SK-N-SH (cell line): ENCODE measurements around the gene SCAMP3. TPM values are rescaled to one million over a fixed set of nuclear protein-coding genes. Genes with fewer than 3 reads are reported as not detected.
"Not testable (repeated sequence)": the region's sequence is repeated elsewhere in the genome, so short reads cannot be mapped to it uniquely, and the experiment has no call there.

Experiments
- CTCF ChIA-PET: fragments of 300-600, 350-600 bp; formaldehyde crosslinking; extraction: SDS; loops from one replicate; lab custom pipeline; 2021; lab: Yijun Ruan, JAX
- POLR2A ChIA-PET: fragments of 350-600 bp; sonication (Branson Sonifier 250); formaldehyde crosslinking; extraction: SDS; loops from one replicate; lab custom pipeline; 2020; ENCODE audit warnings: antibody characterized with exemption, inconsistent platforms; lab: Yijun Ruan, JAX
- DNase-seq: peaks from one replicate; pipeline ENCODE4 v3.0.0; 2012
- H2AFZ ChIP-seq: fragments of 200-600 bp; sonication (generic); 2 replicates; pipeline ENCODE4 v1.8.1; 2016; ENCODE audit warnings: antibody characterized with exemption, mild to moderate bottlenecking, low read depth
- H3F3A ChIP-seq: fragments of 200-600 bp; sonication (generic); replicated peaks from 2 replicates; pipeline ENCODE3; 2016; ENCODE audit warnings: antibody characterized with exemption, mild to moderate bottlenecking; ENCODE audit not compliant: insufficient read depth
- H3K27ac ChIP-seq, 2 experiments: fragments of 200-500 bp in 1 of 2; fragments of 200-600 bp in 1 of 2; sonication (Bioruptor generic) in 1 of 2; sonication (generic), shearing (Covaris generic) in 1 of 2; 2 replicates each; pipeline versions ENCODE4 v1.5.1 to v1.6.1; 2014 to 2016; ENCODE audit warnings: low read depth in 2 of 2, inconsistent platforms in 1 of 2, low read length in 1 of 2, mild to moderate bottlenecking in 1 of 2, mixed read lengths in 1 of 2
- H3K27me3 ChIP-seq: fragments of 200-600 bp; sonication (generic), shearing (Covaris generic); 2 replicates; pipeline ENCODE4 v1.6.1; 2016; ENCODE audit warnings: mixed run types; ENCODE audit not compliant: insufficient read depth
- H3K36me3 ChIP-seq, 2 experiments: fragments of 200-500 bp in 1 of 2; fragments of 200-600 bp in 1 of 2; sonication (Bioruptor generic) in 1 of 2; sonication (generic) in 1 of 2; replicated peaks in 1 of 2; 2 replicates each; pipeline versions ENCODE3 to v1.5.1; 2014 to 2016; ENCODE audit warnings: low read length in 1 of 2, mild to moderate bottlenecking in 1 of 2; ENCODE audit not compliant: insufficient read depth in 2 of 2, control insufficient read depth in 1 of 2
- H3K4me1 ChIP-seq, 2 experiments: fragments of 200-500 bp in 1 of 2; fragments of 200-600 bp in 1 of 2; sonication (Bioruptor generic) in 1 of 2; sonication (generic), shearing (Covaris generic) in 1 of 2; 2 replicates each; pipeline versions ENCODE4 v1.5.1 to v1.6.1; 2014 to 2016; ENCODE audit warnings: low read depth in 1 of 2, low read length in 1 of 2, mixed run types in 1 of 2; ENCODE audit not compliant: insufficient read depth in 2 of 2, control insufficient read depth in 1 of 2
- H3K4me2 ChIP-seq: fragments of 200-600 bp; sonication (generic), shearing (Covaris generic); 2 replicates; pipeline ENCODE4 v1.6.1; 2017; ENCODE audit warnings: mixed run types
- H3K4me3 ChIP-seq, 2 experiments: fragments of 200-500 bp in 1 of 2; fragments of 200-600 bp in 1 of 2; sonication (Bioruptor generic) in 1 of 2; sonication (generic), shearing (Covaris generic) in 1 of 2; 2 replicates each; pipeline versions ENCODE4 v1.5.1 to v1.8.1; 2014 to 2016; ENCODE audit warnings: low read depth in 2 of 2, inconsistent platforms in 1 of 2, low read length in 1 of 2, mild to moderate bottlenecking in 1 of 2, mixed read lengths in 1 of 2, moderate library complexity in 1 of 2
- H3K79me2 ChIP-seq: fragments of 200-600 bp; sonication (generic); 2 replicates; pipeline ENCODE4 v1.8.1; 2017; ENCODE audit warnings: mild to moderate bottlenecking; ENCODE audit not compliant: insufficient read depth
- H3K9ac ChIP-seq: fragments of 200-600 bp; sonication (generic); 2 replicates; pipeline ENCODE4 v1.6.1; 2017; ENCODE audit warnings: mixed run types
- H3K9me2 ChIP-seq: fragments of 200-600 bp; sonication (generic); 2 replicates; pipeline ENCODE4 v1.6.1; 2017; ENCODE audit warnings: mixed run types
- H3K9me3 ChIP-seq: fragments of 200-600 bp; sonication (generic); 2 replicates; pipeline ENCODE4 v1.6.1; 2017; ENCODE audit warnings: mixed run types, mild to moderate bottlenecking, moderate library complexity
- H4K20me1 ChIP-seq: fragments of 200-600 bp; sonication (generic); 2 replicates; pipeline ENCODE4 v1.6.1; 2017; ENCODE audit warnings: mild to moderate bottlenecking, mixed run types; ENCODE audit not compliant: insufficient read depth
- FOXJ3 ChIP-seq: sonication (generic); formaldehyde crosslinking; IDR thresholded peaks from 2 replicates; pipeline ENCODE4 v1.5.1; 2020; ENCODE audit warnings: mild to moderate bottlenecking, missing genetic modification reagents
- MXI1 ChIP-seq: IDR thresholded peaks from 2 replicates; pipeline ENCODE4 v1.6.1; 2012; ENCODE audit warnings: mild to moderate bottlenecking, low read depth, low read length, improper control_type of control experiment
- POLR2AphosphoS5 ChIP-seq: IDR thresholded peaks from 2 replicates; pipeline ENCODE4 v1.6.1; 2012; ENCODE audit warnings: low read depth, low read length
- WGBS: methylation state at CpG from one replicate; pipeline ENCODE4 v1.1.6; 2017; ENCODE audit warnings: low lambda C conversion rate; 5-methylcytosine and 5-hydroxymethylcytosine counted together
- polyA plus RNA-seq, 3 experiments: library from polyadenylated mRNA; depleted of rRNA; stranded (reverse); fragments of >200 nt; gene quantifications; 2 replicates each; pipeline ENCODE4 v1.2.3, GENCODE V29; 2012
- TF ChIP-seq, protein P1 (sequence below): fragments of 150-350 bp; IDR thresholded peaks from 2 replicates; pipeline ENCODE4 v1.6.1; 2016; ENCODE audit warnings: mild to moderate bottlenecking, low read depth, low read length
- TF ChIP-seq, protein P2 (sequence below): fragments of 200-600 bp; sonication (generic); IDR thresholded peaks from 2 replicates; pipeline ENCODE4 v1.6.1; 2017; ENCODE audit warnings: antibody characterized with exemption, mild to moderate bottlenecking, moderate library complexity

SCAMP3 gene
- polyA plus RNA-seq, 1 of the 3 experiments (the other 2 are of a cell fraction), result 193 TPM

DNA sequence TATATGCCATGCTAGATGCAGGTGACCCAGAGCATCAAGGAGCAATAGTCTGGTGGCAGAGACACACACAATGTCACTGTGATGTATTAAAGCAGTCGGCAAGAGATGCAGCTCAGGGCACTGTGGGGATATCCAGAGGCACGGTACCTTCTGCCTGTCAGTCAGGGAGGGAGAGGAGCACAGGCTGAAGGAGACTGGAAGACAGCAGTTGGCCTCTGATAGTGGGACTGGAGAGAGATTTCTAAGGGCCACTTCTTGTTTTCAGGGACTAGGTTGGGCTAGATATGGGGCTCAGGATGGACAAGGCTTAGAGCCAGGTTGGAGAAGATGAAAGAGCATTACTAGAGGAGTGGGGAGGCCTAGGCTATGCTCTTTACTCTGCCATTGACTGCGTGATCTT is 30.9 kb downstream of the SCAMP3 start:
- H3K27ac ChIP-seq, result peak overlapping the region in 1 of 2 experiments; percentile 28; a peak in 1 of 4 replicates
- H3F3A ChIP-seq, H3K9me3 ChIP-seq, H4K20me1 ChIP-seq, H3K27me3 ChIP-seq, POLR2A ChIA-PET, H3K79me2 ChIP-seq, H3K36me3 ChIP-seq, H2AFZ ChIP-seq, H3K4me3 ChIP-seq, H3K4me2 ChIP-seq, H3K9me2 ChIP-seq, DNase-seq, H3K4me1 ChIP-seq, H3K9ac ChIP-seq: not testable (repeated sequence)
- CTCF ChIA-PET, result interaction anchor here (1.1 kb wide), 1 partner anchor 94 kb away, joined by 4 read pairs; no protein-coding TSS in a partner anchor
- WGBS, result 62% methylated on average over 3 of the region's 3 CpGs

DNA sequence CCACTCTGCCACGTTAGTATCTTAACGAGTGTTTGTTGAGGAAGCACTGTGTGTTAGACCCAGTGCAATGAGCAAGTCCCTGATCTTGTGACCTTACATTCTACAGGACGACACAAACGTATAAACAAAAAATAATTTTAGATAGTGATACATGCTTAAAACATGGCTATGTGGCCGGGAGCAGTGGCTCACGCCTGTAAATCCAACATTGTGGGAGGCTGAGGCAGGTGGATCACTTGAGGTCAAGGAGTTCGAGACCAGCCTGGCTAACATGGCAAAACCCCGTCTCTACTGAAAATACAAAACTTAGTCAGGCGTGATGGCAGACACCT is 34.1 kb downstream of the SCAMP3 start:
- no peak for DNase-seq
- 82% methylated on average over 9 of the region's 9 CpGs for WGBS
- Histone ChIP-seq H3K27ac (peak overlapping the region; percentile 55 to 86), H3K9ac (peak overlapping the region; percentile 63), H4K20me1 (no peaks in the 10 kb centered on the region), H3K36me3 (no peaks in the 10 kb centered on the region), H3K4me2 (peak overlapping the region; percentile 59), H3K9me3 (no peaks in the 10 kb centered on the region), H3K4me1 (peaks cover 12 to 14% of the 10 kb centered on the region in 2 experiments; a peak in 3 of 4 replicates), H2AFZ (peak overlapping the region; percentile 69; the same call in 1 of the 2 replicates), H3K79me2 (peaks cover 25% of the 10 kb centered on the region), H3K27me3 (no peaks in the 10 kb centered on the region), H3F3A (peaks cover 34% of the 10 kb centered on the region), H3K9me2 (no peaks in the 10 kb centered on the region), H3K4me3 (peak overlapping the region; percentile 28 to 39; a peak in 3 of 4 replicates)
- TF ChIP-seq MXI1 (no peak), POLR2AphosphoS5 (no peak), FOXJ3 (CRISPR knock-in tag) (no peak)
- TF ChIP-seq, protein P1, sequence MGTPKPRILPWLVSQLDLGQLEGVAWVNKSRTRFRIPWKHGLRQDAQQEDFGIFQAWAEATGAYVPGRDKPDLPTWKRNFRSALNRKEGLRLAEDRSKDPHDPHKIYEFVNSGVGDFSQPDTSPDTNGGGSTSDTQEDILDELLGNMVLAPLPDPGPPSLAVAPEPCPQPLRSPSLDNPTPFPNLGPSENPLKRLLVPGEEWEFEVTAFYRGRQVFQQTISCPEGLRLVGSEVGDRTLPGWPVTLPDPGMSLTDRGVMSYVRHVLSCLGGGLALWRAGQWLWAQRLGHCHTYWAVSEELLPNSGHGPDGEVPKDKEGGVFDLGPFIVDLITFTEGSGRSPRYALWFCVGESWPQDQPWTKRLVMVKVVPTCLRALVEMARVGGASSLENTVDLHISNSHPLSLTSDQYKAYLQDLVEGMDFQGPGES, result no peak
- TF ChIP-seq, protein P2, sequence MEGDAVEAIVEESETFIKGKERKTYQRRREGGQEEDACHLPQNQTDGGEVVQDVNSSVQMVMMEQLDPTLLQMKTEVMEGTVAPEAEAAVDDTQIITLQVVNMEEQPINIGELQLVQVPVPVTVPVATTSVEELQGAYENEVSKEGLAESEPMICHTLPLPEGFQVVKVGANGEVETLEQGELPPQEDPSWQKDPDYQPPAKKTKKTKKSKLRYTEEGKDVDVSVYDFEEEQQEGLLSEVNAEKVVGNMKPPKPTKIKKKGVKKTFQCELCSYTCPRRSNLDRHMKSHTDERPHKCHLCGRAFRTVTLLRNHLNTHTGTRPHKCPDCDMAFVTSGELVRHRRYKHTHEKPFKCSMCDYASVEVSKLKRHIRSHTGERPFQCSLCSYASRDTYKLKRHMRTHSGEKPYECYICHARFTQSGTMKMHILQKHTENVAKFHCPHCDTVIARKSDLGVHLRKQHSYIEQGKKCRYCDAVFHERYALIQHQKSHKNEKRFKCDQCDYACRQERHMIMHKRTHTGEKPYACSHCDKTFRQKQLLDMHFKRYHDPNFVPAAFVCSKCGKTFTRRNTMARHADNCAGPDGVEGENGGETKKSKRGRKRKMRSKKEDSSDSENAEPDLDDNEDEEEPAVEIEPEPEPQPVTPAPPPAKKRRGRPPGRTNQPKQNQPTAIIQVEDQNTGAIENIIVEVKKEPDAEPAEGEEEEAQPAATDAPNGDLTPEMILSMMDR, result no peak
- ChIA-PET CTCF (interaction anchor here (1.2 to 4.1 kb wide), 6 partner anchors 17 to 52 kb away, joined by 3 to 48 read pairs (median 14); partner anchors contain the start of genes ENTREP3, MTX1, THBS3 and TRIM46), POLR2A (interaction anchor here (0.6 to 1.2 kb wide), 3 partner anchors 10 to 35 kb away, joined by 3 to 5 read pairs (median 3); partner anchors contain the start of gene THBS3)
